IgD-negative memory B cell (primary cell): Measurements from ENCODE around the gene UTP14C. TPM values are rescaled to one million over a fixed set of nuclear protein-coding genes. Genes with fewer than 3 reads are reported as not detected.
"Not testable (repeated sequence)": the region's sequence is repeated elsewhere in the genome, so short reads cannot be mapped to it uniquely, and the experiment has no call there.

Source experiments
- H3K27ac Mint-ChIP-seq, 3 donors: one replicate each; pipeline ENCODE4 v1.8.0; 2020 to 2022; ENCODE audit warnings: mild to moderate bottlenecking in 3 of 3, mixed read lengths in 3 of 3, moderate library complexity in 1 of 3
- H3K27me3 Mint-ChIP-seq: one replicate; pipeline ENCODE4 v1.8.0; 2021; ENCODE audit warnings: mixed read lengths
- H3K36me3 Mint-ChIP-seq: one replicate; pipeline ENCODE4 v1.8.0; 2020; ENCODE audit warnings: mild to moderate bottlenecking, mixed read lengths
- H3K4me1 Mint-ChIP-seq, 3 donors: one replicate each; pipeline ENCODE4 v1.8.0; 2020 to 2022; ENCODE audit warnings: mixed read lengths in 3 of 3, mild to moderate bottlenecking in 1 of 3
- H3K4me3 Mint-ChIP-seq, 4 donors: one replicate each; pipeline ENCODE4 v1.8.0; 2020 to 2022; ENCODE audit warnings: mild to moderate bottlenecking in 4 of 4, mixed read lengths in 4 of 4, moderate library complexity in 3 of 4
- H3K9me3 Mint-ChIP-seq, 3 donors: one replicate each; pipeline ENCODE4 v1.8.0; 2020 to 2021; ENCODE audit warnings: mixed read lengths in 3 of 3, mild to moderate bottlenecking in 1 of 3
- polyA plus RNA-seq: library from polyadenylated mRNA; unstranded; fragments of 300-500 nt; fragmentation: Illumina TruSeq; gene quantifications from one replicate; pipeline ENCODE4 v1.2.3, GENCODE V29; 2021

Gene UTP14C
- polyA plus RNA-seq, 1 donor from 2014 or later = 1.9 TPM

GRCh38 chr13:52016296-52016695 lies 8.2 kb upstream of the UTP14C start:
- no peak overlapping the region for H3K4me3 Mint-ChIP-seq
- H3K9me3 Mint-ChIP-seq = no peaks in the 10 kb centered on the region
- H3K36me3 Mint-ChIP-seq = peaks cover 5% of the 10 kb centered on the region
- H3K4me1 Mint-ChIP-seq = peaks cover 15 to 18% (median 16%) of the 10 kb centered on the region in 3 donors
- no peaks in the 10 kb centered on the region for H3K27me3 Mint-ChIP-seq
- H3K27ac Mint-ChIP-seq = no peak overlapping the region

DNA sequence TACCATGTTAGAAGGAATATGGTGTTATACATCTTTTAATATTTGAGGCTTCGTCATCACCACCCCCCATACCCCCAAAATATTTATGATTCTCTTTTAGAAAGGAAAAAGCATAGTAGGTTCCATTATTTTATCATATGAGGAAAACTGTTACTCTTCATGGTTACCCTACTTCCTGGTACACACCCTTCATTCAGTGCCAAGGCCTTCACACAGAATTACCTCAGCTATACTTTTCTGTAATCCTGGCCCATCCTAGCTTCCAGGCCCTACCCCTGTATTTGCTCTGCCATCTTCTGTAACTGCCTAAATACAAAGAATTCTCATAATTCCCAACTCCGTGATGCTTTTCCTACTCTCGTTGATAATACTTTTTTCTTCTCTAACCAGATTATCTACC lies 4.3 kb upstream of the UTP14C start:
- Mint-ChIP-seq H3K36me3 (peaks cover 15% of the 10 kb centered on the region), H3K27me3 (no peaks in the 10 kb centered on the region), H3K9me3 (no peaks in the 10 kb centered on the region), H3K4me3 (no peak overlapping the region), H3K27ac (no peak overlapping the region), H3K4me1 (peaks cover 8 to 9% (median 8%) of the 10 kb centered on the region in 3 donors)

DNA sequence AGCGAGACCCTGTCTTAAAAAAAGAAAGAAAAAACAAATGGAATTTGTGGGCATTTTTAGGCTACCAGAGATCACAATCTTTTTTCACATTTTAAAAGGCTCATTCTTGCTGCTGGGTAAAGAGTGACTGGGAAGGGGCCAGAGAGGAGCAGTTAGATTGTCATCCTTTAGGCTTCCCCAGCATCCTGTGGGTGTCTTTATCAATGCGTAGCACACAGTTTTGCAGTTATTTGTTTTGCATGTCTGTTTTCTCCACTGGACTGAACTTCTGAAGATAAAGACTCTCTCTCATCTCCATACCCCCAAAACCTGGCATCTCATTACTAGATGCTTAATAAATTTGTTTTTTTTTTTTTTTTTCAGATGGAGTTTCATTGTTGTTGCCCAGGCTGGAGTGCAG lies 2.1 kb upstream of the UTP14C start:
- Mint-ChIP-seq H3K36me3 (peaks cover 19% of the 10 kb centered on the region), H3K27me3 (no peaks in the 10 kb centered on the region), H3K4me3 (no peak overlapping the region), H3K9me3 (no peaks in the 10 kb centered on the region), H3K27ac (no peak overlapping the region), H3K4me1 (peaks cover 9 to 22% (median 11%) of the 10 kb centered on the region in 3 donors)

- no peaks in the 10 kb centered on the region for H3K9me3 Mint-ChIP-seq
- no peak overlapping the region for H3K27ac Mint-ChIP-seq
These were observed 1.2 kb downstream of the UTP14C start for GRCh38 chr13:52025475-52026245.

GRCh38 chr13:52026246-52026626 lies 1.7 kb downstream of the UTP14C start:
- H3K27ac Mint-ChIP-seq = no peak overlapping the region
- H3K4me1 Mint-ChIP-seq = peaks cover 6 to 20% (median 9%) of the 10 kb centered on the region in 3 donors
- no peaks in the 10 kb centered on the region for H3K9me3 Mint-ChIP-seq
- H3K27me3 Mint-ChIP-seq = no peaks in the 10 kb centered on the region
- peaks cover 26% of the 10 kb centered on the region for H3K36me3 Mint-ChIP-seq
- H3K4me3 Mint-ChIP-seq = no peak overlapping the region

More at GRCh38 chr13:52025475-52026245, 1.2 kb downstream of the UTP14C start:
- peaks cover 27% of the 10 kb centered on the region for H3K36me3 Mint-ChIP-seq
- no peaks in the 10 kb centered on the region for H3K27me3 Mint-ChIP-seq
- peaks cover 6 to 20% (median 9%) of the 10 kb centered on the region in 3 donors for H3K4me1 Mint-ChIP-seq
- no peak overlapping the region for H3K4me3 Mint-ChIP-seq

GRCh38 chr13:52027832-52028231 lies 3.3 kb downstream of the UTP14C start:
- peaks cover 25% of the 10 kb centered on the region for H3K36me3 Mint-ChIP-seq
- H3K27me3 Mint-ChIP-seq = no peaks in the 10 kb centered on the region
- H3K4me1 Mint-ChIP-seq = peaks cover 7 to 25% (median 13%) of the 10 kb centered on the region in 3 donors
- H3K9me3 Mint-ChIP-seq = no peaks in the 10 kb centered on the region
- H3K27ac Mint-ChIP-seq = no peak overlapping the region
- H3K4me3 Mint-ChIP-seq = no peak overlapping the region

- Mint-ChIP-seq H3K27me3 (no peaks in the 10 kb centered on the region), H3K4me3 (no peak overlapping the region), H3K4me1 (peaks cover 7 to 31% (median 13%) of the 10 kb centered on the region in 3 donors), H3K27ac (no peak overlapping the region), H3K36me3 (peaks cover 19% of the 10 kb centered on the region), H3K9me3 (no peaks in the 10 kb centered on the region)
These were observed 5.1 kb downstream of the UTP14C start for GRCh38 chr13:52029569-52029968.

DNA sequence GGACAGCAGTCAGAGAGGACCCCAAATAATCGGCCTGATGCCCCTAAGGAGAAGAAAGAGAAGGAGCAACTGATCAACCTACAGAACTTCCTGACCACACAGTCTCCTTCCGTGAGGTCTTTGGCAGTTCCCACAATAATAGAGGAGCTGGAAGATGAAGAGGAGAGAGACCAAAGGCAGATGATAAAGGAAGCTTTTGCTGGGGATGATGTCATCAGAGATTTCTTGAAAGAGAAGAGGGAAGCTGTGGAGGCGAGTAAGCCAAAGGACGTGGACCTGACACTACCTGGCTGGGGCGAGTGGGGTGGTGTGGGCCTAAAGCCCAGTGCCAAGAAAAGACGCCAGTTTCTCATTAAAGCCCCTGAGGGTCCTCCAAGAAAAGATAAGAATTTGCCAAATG lies 5.9 kb downstream of the UTP14C start:
- H3K36me3 Mint-ChIP-seq = peaks cover 15% of the 10 kb centered on the region
- H3K27me3 Mint-ChIP-seq, H3K9me3 Mint-ChIP-seq, H3K27ac Mint-ChIP-seq, H3K4me3 Mint-ChIP-seq: not testable (repeated sequence)
- H3K4me1 Mint-ChIP-seq = peaks cover 7 to 30% (median 13%) of the 10 kb centered on the region in 3 donors

GRCh38 chr13:52033039-52033438 lies 8.5 kb downstream of the UTP14C start:
- Mint-ChIP-seq H3K4me1 (peaks cover 2 to 21% (median 5%) of the 10 kb centered on the region in 3 donors), H3K9me3 (no peaks in the 10 kb centered on the region), H3K27me3 (no peaks in the 10 kb centered on the region), H3K27ac (no peak overlapping the region), H3K36me3 (peaks cover 11% of the 10 kb centered on the region), H3K4me3 (no peak overlapping the region)

GRCh38 chr13:52034616-52035226 lies 10.2 kb downstream of the UTP14C start:
- no peak overlapping the region for H3K27ac Mint-ChIP-seq
- H3K4me1 Mint-ChIP-seq = peaks cover 2 to 21% (median 6%) of the 10 kb centered on the region in 3 donors

GRCh38 chr13:52036037-52036436 lies 11.5 kb downstream of the UTP14C start:
- H3K4me1 Mint-ChIP-seq = peaks cover 2 to 14% (median 6%) of the 10 kb centered on the region in 3 donors
- no peaks in the 10 kb centered on the region for H3K27me3 Mint-ChIP-seq
- no peak overlapping the region for H3K27ac Mint-ChIP-seq
- H3K4me3 Mint-ChIP-seq = no peak overlapping the region
- H3K36me3 Mint-ChIP-seq = peaks cover 6% of the 10 kb centered on the region
- peaks cover 0 to 3% (median 0%) of the 10 kb centered on the region in 3 donors for H3K9me3 Mint-ChIP-seq

More at GRCh38 chr13:52034616-52035226, 10.2 kb downstream of the UTP14C start:
- no peaks in the 10 kb centered on the region for H3K9me3 Mint-ChIP-seq
- no peaks in the 10 kb centered on the region for H3K27me3 Mint-ChIP-seq
- no peak overlapping the region for H3K4me3 Mint-ChIP-seq
- H3K36me3 Mint-ChIP-seq = peaks cover 9% of the 10 kb centered on the region

DNA sequence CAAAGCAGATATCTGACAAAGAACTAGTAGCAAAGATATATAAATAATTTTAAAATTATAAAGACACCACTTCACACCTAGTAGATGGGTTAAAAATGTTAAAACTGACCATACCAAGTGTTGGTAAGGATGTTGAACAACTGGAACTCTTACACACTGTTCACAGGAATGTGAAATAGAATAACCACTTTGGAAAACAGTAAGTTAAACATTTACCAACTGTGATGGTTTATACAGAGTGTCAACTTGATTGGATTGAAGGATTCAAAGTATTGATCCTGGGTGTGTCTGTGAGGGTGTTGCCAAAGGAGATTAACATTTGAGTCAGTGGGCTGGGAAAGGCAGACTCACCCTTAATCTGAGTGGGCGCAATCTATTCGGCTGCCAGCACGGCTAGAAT lies 19.2 kb downstream of the UTP14C start:
- Mint-ChIP-seq H3K4me3 (no peak overlapping the region), H3K4me1 (peaks cover 0 to 1% (median 0%) of the 10 kb centered on the region in 3 donors), H3K27me3 (no peaks in the 10 kb centered on the region), H3K9me3 (peaks cover 2 to 11% (median 2%) of the 10 kb centered on the region in 3 donors), H3K27ac (no peak overlapping the region), H3K36me3 (peaks cover 8% of the 10 kb centered on the region)

- Mint-ChIP-seq H3K27ac (no peak overlapping the region), H3K9me3 (peaks cover 6 to 15% (median 9%) of the 10 kb centered on the region in 3 donors), H3K4me3 (no peak overlapping the region), H3K27me3 (no peaks in the 10 kb centered on the region), H3K36me3 (peaks cover 4% of the 10 kb centered on the region), H3K4me1 (no peaks in the 10 kb centered on the region)
These were observed 23.0 kb downstream of the UTP14C start for GRCh38 chr13:52047463-52047862.

- Mint-ChIP-seq H3K36me3 (peaks cover 4% of the 10 kb centered on the region), H3K27ac (no peak overlapping the region), H3K27me3 (no peaks in the 10 kb centered on the region), H3K4me3 (no peak overlapping the region), H3K9me3 (peaks cover 8 to 15% (median 11%) of the 10 kb centered on the region in 3 donors), H3K4me1 (no peaks in the 10 kb centered on the region)
These were observed 24.0 kb downstream of the UTP14C start for GRCh38 chr13:52048516-52048915.

GRCh38 chr13:52051400-52051799 lies 26.9 kb downstream of the UTP14C start:
- Mint-ChIP-seq H3K27me3 (no peaks in the 10 kb centered on the region), H3K4me1 (no peaks in the 10 kb centered on the region), H3K9me3 (peaks cover 7 to 16% (median 7%) of the 10 kb centered on the region in 3 donors)

More at GRCh38 chr13:52051400-52051799, 26.9 kb downstream of the UTP14C start:
- H3K27ac Mint-ChIP-seq = no peak overlapping the region
- H3K4me3 Mint-ChIP-seq = no peak overlapping the region
- peaks cover 1% of the 10 kb centered on the region for H3K36me3 Mint-ChIP-seq
